Pulmonary artery endothelial cell (primary cell): Measurements from ENCODE around the gene AFF3. TPM values are rescaled to one million over a fixed set of nuclear protein-coding genes. Genes with fewer than 3 reads are reported as not detected.
"Not testable (repeated sequence)": the region's sequence is repeated elsewhere in the genome, so short reads cannot be mapped to it uniquely, and the experiment has no call there.

Experiments used
- DNase-seq: peaks from one replicate; pipeline ENCODE4 v3.0.0-alpha.2; 2011; ENCODE audit warnings: low read depth, low spot score
- total RNA-seq: library from RNA; depleted of rRNA; stranded (reverse); fragments of >200 nt; gene quantifications from 2 replicates; pipeline ENCODE4 v1.2.3, GENCODE V29; 2014

The AFF3 gene
- total RNA-seq, 1 donor from 2014 or later: not detected

GRCh38 chr2:100108648-100109020 lies 33.8 kb downstream of the AFF3 start:
- DNase-seq: not testable (repeated sequence)

- DNase-seq: no peak
These were observed 34.3 kb downstream of the AFF3 start for GRCh38 chr2:100107906-100108647.

- DNase-seq: no peak
These were observed 35.0 kb downstream of the AFF3 start for GRCh38 chr2:100107440-100107839.

GRCh38 chr2:100106460-100106859 lies 35.9 kb downstream of the AFF3 start:
- no peak for DNase-seq

- DNase-seq: no peak
These were observed 36.7 kb downstream of the AFF3 start for GRCh38 chr2:100105678-100106054.

GRCh38 chr2:100104718-100105677 lies 37.4 kb downstream of the AFF3 start:
- DNase-seq: no peak

GRCh38 chr2:100104265-100104664 lies 38.1 kb downstream of the AFF3 start:
- DNase-seq: not testable (repeated sequence)

GRCh38 chr2:100103527-100104252 lies 38.7 kb downstream of the AFF3 start:
- DNase-seq: not testable (repeated sequence)

- not testable (repeated sequence) for DNase-seq
These were observed 39.8 kb downstream of the AFF3 start for GRCh38 chr2:100102466-100103180.

- DNase-seq: not testable (repeated sequence)
These were observed 43.5 kb downstream of the AFF3 start for GRCh38 chr2:100098855-100099254.

GRCh38 chr2:100097611-100098294 lies 44.6 kb downstream of the AFF3 start:
- DNase-seq: not testable (repeated sequence)

- DNase-seq: not testable (repeated sequence)
These were observed 46.5 kb downstream of the AFF3 start for GRCh38 chr2:100095845-100096244.

- DNase-seq: not testable (repeated sequence)
These were observed 50.6 kb downstream of the AFF3 start for GRCh38 chr2:100091807-100092206.

- not testable (repeated sequence) for DNase-seq
These were observed 56.6 kb downstream of the AFF3 start for GRCh38 chr2:100085744-100086143.

- not testable (repeated sequence) for DNase-seq
These were observed 58.8 kb downstream of the AFF3 start for GRCh38 chr2:100083421-100084216.

GRCh38 chr2:100082302-100082978 lies 60.0 kb downstream of the AFF3 start:
- DNase-seq: not testable (repeated sequence)

GRCh38 chr2:100077935-100078334 lies 64.5 kb downstream of the AFF3 start:
- DNase-seq: no peak

- no peak for DNase-seq
These were observed 64.9 kb downstream of the AFF3 start for GRCh38 chr2:100077456-100077855.

- no peak for DNase-seq
These were observed 66.9 kb downstream of the AFF3 start for GRCh38 chr2:100075532-100075931.
